Caki2 (cell line): Measurements from ENCODE around the gene ALPK3. TPM values are rescaled to one million over a fixed set of nuclear protein-coding genes. Genes with fewer than 3 reads are reported as not detected.
A peak's percentile ranks its signal among the peaks of the same experiment; 100 is the strongest.
"Not testable (repeated sequence)": the region's sequence is repeated elsewhere in the genome, so short reads cannot be mapped to it uniquely, and the experiment has no call there.

Experiments
- DNase-seq: peaks from one replicate; pipeline ENCODE4 v3.0.0-alpha.2; 2015; ENCODE audit warnings: low read depth
- in situ Hi-C: cut with HindIII; loops from 2 replicates; pipeline ENCODE4 v1.10.0; 2016; ENCODE audit warnings: low sequenced_read_pairs, low pct_unique_long_range_greater_than_20kb, mixed read lengths
- total RNA-seq: library from RNA; depleted of rRNA; stranded (reverse); fragments of >200 nt; shearing (Covaris generic); gene quantifications from 2 replicates; pipeline ENCODE4 v1.2.3, GENCODE V29; 2014; ENCODE audit warnings: low replicate concordance

The ALPK3 gene
- total RNA-seq, 1 experiment from 2014 or later, result not detected

GRCh38 chr15:84858231-84858630 lies 41.1 kb downstream of the ALPK3 start:
- no peak for DNase-seq

GRCh38 chr15:84859144-84859543 lies 42.0 kb downstream of the ALPK3 start:
- in situ Hi-C loops, result no loop called here

More at GRCh38 chr15:84858231-84858630, 41.1 kb downstream of the ALPK3 start:
- in situ Hi-C loops, result no loop called here

DNA sequence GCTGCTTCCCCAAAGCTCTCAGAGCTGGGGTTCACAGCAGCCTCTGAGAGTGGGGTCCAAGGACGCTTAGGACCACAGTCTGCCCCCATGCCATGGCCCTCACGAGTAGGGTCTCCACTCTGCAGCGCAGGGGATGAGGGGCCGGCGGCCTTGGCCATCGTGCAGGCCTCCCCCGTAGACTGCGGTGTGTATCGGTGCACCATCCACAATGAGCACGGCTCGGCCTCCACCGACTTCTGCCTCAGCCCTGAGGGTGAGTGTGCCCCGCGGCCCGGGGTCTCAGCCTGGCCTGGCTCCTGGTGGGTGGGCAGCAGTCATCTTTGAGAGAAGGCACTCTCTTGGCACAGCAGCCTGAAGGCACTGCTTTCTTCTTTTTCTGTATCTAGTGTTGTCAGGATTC lies 42.5 kb downstream of the ALPK3 start:
- in situ Hi-C loops, result no loop called here
- DNase-seq, result no peak

More at GRCh38 chr15:84859144-84859543, 42.0 kb downstream of the ALPK3 start:
- no peak for DNase-seq

DNA sequence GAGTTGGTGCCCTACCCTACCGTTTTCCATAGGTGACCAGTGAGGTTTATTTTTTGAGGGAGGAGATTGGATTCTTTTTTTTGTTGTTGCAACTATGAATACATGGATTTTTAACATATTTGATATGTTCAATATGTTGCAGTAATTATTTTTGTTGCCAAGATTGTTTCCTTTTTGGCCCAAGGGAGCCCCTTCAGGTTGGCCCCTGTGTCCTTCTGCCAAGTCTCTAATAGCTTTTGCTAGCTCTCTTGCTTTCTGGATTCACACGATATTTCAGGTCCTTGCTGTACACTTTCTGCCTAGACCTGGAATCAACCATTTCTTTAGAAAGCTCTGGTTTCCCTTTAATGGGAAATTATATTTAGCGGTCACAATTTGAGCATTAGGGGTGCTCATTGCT lies 44.6 kb downstream of the ALPK3 start:
- in situ Hi-C loops, result no loop called here
- DNase-seq, result no peak

GRCh38 chr15:84862214-84862975 lies 45.2 kb downstream of the ALPK3 start:
- in situ Hi-C loops, result no loop called here
- no peak for DNase-seq

- in situ Hi-C loops, result no loop called here
- no peak for DNase-seq
Observed at GRCh38 chr15:84863565-84864443, 46.6 kb downstream of the ALPK3 start.

GRCh38 chr15:84864444-84864795 lies 47.3 kb downstream of the ALPK3 start:
- DNase-seq, result no peak
- in situ Hi-C loops, result no loop called here

GRCh38 chr15:84865074-84865569 lies 48.0 kb downstream of the ALPK3 start:
- in situ Hi-C loops, result no loop called here
- DNase-seq, result no peak

GRCh38 chr15:84868037-84868880 lies 51.1 kb downstream of the ALPK3 start:
- no peak for DNase-seq
- in situ Hi-C loops, result no loop called here

DNA sequence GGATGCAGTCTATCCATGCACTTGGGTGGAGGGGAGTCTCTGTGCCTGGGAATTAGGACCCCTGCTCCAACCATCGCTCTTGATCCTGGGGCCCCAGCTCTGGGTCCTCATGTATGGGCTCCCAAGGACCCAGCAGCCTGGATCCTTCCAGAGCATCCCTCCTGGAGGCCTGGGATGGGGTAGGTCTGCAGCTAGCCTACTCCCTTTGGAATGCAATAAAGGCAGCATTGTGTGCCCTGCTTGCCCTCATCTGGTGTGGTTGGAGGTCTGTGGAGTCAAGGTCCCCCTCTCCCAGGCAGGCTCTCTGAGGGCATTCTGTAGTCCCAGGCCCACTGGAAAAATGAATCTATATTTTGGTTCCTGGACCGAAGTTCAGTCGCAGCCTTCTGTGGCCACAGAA lies 52.4 kb downstream of the ALPK3 start:
- DNase-seq, result no peak
- in situ Hi-C loops, result no loop called here

- in situ Hi-C loops, result no loop called here
- no peak for DNase-seq
Observed at GRCh38 chr15:84871428-84871985, 54.4 kb downstream of the ALPK3 start.

DNA sequence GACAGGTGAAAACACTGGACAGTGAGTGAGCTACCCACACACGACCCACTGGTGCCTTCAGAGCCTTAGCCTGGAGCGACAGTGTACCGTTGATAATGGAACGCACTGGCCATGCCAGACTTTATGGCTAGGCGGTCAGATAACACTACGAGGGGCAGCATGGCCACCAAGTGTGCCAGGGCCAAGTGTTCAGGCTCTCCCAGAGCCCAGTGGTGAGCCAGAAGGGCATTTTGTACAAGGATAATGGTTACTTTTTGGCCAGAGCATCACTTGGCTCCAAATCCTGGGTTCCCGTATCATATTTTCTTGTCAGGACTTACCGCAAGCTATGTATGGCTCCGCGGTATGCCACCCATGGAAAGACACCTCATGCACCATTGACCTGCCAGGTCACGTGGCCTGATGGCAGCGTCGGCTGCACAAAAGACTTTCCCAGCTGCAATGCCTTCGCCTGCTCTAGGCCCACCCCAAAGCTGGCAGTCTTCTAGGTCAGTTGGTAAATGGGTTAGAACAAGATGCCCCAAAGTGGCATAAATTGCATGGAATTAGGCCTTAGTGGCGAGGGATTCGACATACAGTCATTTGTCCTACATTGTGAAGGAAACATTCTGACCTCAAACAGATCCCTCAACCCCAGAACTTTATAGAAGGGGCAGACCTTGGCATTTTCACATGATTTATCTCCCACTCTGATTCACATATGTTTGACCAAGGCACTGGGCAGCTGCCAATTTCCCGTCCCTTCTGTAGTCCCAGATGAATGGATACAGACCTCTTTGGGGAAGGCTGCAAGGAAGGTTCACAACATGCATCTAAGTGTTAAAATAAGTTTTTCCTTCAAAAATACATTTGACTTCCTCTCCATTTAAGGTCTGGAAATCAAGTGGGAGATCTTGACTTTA lies 55.1 kb downstream of the ALPK3 start:
- in situ Hi-C loops, result no loop called here

GRCh38 chr15:84873997-84874396 lies 56.8 kb downstream of the ALPK3 start:
- in situ Hi-C loops, result no loop called here
- no peak for DNase-seq

More for the DNA sequence above, 55.1 kb downstream of the ALPK3 start:
- DNase-seq, result no peak

DNA sequence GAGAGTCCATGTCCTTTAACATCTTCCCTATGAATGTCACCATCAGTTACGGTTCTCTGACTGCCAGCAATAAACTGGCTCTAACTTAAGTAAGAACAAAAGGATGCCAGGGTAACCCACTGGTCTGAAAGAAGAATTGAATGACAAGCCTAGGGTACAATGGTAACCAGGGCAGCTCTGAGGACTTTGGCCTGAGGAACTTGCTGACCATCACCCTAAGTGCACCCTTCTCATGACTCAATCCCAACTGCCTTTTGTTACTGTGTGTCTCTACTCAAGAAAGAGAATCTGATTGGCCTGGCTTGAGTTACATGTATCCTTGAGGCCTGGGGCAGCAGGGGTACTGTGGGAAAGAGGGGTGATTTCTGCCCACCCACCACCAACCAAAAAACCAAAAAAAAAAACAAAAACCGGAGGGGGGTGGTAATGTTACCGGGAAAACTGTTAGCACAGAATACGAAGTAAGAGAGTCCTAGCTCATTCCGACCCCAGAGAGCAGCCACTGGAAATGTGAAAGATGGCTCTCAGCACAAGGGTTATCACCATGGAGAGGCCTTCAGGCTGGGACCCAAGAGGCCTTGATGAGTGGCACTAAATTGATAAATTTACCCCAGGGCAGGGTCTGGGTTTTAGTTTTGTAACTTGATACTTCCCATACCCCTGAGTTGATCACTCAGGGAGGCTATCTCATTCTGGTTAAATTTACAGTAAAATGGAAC lies 58.0 kb downstream of the ALPK3 start:
- in situ Hi-C loops, result no loop called here
- DNase-seq, result no peak

GRCh38 chr15:84876269-84876668 lies 59.1 kb downstream of the ALPK3 start:
- no peak for DNase-seq
- in situ Hi-C loops, result no loop called here

GRCh38 chr15:84877701-84878100 lies 60.5 kb downstream of the ALPK3 start:
- DNase-seq, in situ Hi-C loops: not testable (repeated sequence)

GRCh38 chr15:84878504-84878903 lies 61.3 kb downstream of the ALPK3 start:
- in situ Hi-C loops, result no loop called here
- peak; percentile 24 for DNase-seq
